LNCaP clone FGC (cell line): ENCODE data around the gene MYOZ3.

Experiments used
- DNase-seq: peaks from one replicate; pipeline ENCODE4 v3.0.0-alpha.2; 2011; ENCODE audit warnings: low read depth
- H3K4me3 ChIP-seq: 2 replicates; pipeline ENCODE4 v1.5.1; 2011; ENCODE audit warnings: mild to moderate bottlenecking, low read depth, low read length, control low read depth
- CTCF ChIP-seq: IDR thresholded peaks from 2 replicates; pipeline ENCODE4 v1.5.1; 2012; ENCODE audit warnings: mild to moderate bottlenecking; ENCODE audit not compliant: control insufficient read depth, insufficient read depth; ENCODE audit errors: extremely low read depth

MYOZ3 gene

DNA sequence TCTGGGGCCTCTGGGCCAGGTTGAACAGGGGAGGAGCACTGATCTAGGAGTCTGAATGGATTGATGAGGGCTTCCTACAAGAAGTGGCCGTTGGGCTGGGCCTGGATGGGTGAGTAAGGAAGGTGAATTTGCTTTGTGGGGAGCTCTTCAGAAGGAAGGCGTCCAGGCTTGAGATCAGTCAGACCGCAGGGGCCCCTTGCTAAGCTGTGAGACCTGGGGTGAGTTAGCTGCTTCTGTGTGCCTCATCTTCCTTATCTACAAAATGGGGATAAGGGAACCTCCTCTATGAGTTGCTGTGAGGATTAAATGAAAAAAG, 21.7 kb upstream of the MYOZ3 start:
- TF ChIP-seq CTCF = no peak
- no peak for DNase-seq
- H3K4me3 ChIP-seq = no peak overlapping the region

DNA sequence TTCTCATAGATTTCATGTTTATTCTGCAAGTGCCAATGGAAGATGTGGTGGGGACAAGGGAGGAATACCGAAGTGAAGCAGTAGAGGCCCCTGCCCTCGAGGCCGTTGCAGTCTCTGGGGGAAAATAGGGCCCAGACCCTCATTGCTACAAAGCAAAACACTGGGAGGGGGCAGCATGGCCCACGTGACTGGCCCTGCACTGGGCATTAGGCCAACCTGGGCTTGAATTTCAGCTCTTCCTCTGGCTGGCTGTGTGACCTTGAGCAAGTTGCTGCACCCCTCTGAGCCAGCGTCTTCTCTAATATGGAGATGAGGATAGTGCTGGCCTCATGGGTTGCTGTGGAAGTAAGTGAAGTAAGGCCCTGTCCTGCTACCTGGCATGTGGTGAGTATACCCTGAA, 21.3 kb upstream of the MYOZ3 start:
- no peak for TF ChIP-seq CTCF
- H3K4me3 ChIP-seq = no peak overlapping the region

DNA sequence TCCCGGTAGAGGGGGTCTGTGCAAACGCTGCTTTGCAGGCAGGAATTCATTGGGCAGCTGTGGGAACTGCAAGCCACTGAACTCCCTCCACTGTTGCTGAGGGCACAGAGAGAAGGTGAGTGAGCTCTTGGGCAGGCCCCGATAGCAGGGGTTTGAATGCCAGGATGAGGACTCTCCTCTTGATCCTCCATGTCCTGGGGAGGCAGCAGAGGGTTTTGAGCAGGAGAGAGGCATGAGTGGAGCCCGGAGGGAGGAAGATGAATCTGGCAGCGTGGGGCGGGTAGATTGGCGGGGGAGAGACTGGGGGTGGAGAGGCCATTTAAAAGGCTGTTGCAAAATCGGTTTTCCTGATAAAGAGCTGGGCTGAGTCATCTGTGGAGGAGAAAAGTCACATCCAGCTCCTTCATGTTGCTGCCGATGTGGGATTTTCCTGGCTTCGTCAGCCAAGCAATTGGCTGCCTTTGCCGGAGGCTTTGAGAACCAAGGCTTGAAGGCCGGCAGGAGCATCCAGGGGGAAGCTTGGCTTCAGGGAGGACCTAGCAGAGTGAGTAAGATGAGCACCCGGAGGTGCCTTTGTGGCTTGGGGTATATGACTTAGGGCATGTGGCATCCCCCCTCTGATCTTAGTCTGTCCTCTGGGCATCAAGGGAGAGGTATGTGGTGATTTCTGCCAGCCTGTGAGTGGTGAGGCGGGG, 20.6 kb upstream of the MYOZ3 start, which contains the start of gene SYNPO:
Gene SYNPO (plus strand): TSS at position 350 of the 695 bp plus-strand sequence. CDS start 7,616 bp downstream, outside the sequence.
- DNase-seq = no peak
- no peak for TF ChIP-seq CTCF
- H3K4me3 ChIP-seq = no peak within 1 kb of the TSS

More for the DNA sequence above, 21.3 kb upstream of the MYOZ3 start:
- DNase-seq = no peak

- TF ChIP-seq CTCF = no peak
- no peak overlapping the region for H3K4me3 ChIP-seq
- DNase-seq = no peak
Observed at GRCh38 chr5:150641006-150641570, 20.0 kb upstream of the MYOZ3 start.

DNA sequence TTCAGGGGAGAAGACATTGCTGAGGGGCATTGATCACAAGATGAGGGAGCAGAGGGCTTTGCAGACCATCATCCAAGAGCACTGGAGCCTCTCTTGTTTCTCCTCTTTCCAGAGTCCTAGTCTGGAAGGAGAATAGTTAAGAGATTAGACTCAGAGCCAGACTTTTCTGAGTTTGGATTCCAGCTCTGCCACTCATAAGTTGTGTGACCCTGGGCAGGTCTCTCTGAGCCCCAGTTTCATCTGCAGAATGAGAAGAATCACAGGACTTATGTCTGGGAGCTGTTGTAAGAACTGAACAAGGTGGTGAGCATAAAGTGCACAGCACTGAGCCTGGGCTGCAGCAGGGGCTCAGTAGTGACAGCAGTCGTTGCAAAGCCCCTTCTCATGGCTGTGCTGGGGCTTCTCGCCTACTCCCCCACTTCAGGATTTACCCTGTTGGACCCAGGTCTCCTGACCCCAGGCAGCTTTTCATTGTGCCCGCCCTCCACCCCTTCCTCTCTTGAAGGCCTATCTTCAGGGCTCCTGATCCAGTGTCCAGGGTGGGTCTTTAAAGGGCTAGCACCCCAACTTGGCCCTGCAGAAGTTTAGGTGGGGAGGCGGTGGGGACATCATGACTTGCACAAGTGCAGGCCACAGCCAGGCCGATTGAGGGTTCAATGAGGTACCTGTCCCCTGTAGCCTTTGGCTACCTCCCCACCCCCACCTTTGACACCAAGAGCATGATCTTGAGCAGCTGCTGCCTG, 19.1 kb upstream of the MYOZ3 start:
- H3K4me3 ChIP-seq = no peak overlapping the region
- DNase-seq = no peak
- no peak for TF ChIP-seq CTCF

- no peak overlapping the region for H3K4me3 ChIP-seq
- DNase-seq = no peak
- no peak for TF ChIP-seq CTCF
Observed at GRCh38 chr5:150642567-150642927, 18.5 kb upstream of the MYOZ3 start.
